Coronary artery (tissue), 2 donors: ENCODE results near the gene NR2E3.

Experiments
- DNase-seq: peaks from one replicate; pipeline ENCODE4 v3.0.0-alpha.2; 2017; ENCODE audit warnings: low spot score
- H3K27ac ChIP-seq, 2 donors: fragments of 200-600 bp; sonication (generic); one replicate each; pipeline ENCODE4 v1.5.1; 2016 to 2019
- H3K4me3 ChIP-seq: fragments of 200-600 bp; sonication (generic); 2 replicates; pipeline ENCODE4 v1.5.1; 2016; ENCODE audit warnings: mild to moderate bottlenecking, moderate library complexity
- TF ChIP-seq, protein P1 (sequence below): fragments of 200-600 bp; sonication (generic); IDR thresholded peaks from one replicate; pipeline ENCODE4 v1.5.1; 2019; ENCODE audit warnings: antibody characterized with exemption

The NR2E3 gene

GRCh38 chr15:71809346-71809745 lies 1.0 kb upstream of the NR2E3 start:
- H3K4me3 ChIP-seq = no peak overlapping the region
- DNase-seq = no peak
- TF ChIP-seq, protein P1, sequence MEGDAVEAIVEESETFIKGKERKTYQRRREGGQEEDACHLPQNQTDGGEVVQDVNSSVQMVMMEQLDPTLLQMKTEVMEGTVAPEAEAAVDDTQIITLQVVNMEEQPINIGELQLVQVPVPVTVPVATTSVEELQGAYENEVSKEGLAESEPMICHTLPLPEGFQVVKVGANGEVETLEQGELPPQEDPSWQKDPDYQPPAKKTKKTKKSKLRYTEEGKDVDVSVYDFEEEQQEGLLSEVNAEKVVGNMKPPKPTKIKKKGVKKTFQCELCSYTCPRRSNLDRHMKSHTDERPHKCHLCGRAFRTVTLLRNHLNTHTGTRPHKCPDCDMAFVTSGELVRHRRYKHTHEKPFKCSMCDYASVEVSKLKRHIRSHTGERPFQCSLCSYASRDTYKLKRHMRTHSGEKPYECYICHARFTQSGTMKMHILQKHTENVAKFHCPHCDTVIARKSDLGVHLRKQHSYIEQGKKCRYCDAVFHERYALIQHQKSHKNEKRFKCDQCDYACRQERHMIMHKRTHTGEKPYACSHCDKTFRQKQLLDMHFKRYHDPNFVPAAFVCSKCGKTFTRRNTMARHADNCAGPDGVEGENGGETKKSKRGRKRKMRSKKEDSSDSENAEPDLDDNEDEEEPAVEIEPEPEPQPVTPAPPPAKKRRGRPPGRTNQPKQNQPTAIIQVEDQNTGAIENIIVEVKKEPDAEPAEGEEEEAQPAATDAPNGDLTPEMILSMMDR = no peak
- no peak overlapping the region for H3K27ac ChIP-seq

GRCh38 chr15:71811036-71811736 lies 832 bp downstream of the NR2E3 start:
- DNase-seq = no peak
- H3K27ac ChIP-seq = no peak overlapping the region
- H3K4me3 ChIP-seq = no peak overlapping the region
- TF ChIP-seq, protein P1 = no peak

DNA sequence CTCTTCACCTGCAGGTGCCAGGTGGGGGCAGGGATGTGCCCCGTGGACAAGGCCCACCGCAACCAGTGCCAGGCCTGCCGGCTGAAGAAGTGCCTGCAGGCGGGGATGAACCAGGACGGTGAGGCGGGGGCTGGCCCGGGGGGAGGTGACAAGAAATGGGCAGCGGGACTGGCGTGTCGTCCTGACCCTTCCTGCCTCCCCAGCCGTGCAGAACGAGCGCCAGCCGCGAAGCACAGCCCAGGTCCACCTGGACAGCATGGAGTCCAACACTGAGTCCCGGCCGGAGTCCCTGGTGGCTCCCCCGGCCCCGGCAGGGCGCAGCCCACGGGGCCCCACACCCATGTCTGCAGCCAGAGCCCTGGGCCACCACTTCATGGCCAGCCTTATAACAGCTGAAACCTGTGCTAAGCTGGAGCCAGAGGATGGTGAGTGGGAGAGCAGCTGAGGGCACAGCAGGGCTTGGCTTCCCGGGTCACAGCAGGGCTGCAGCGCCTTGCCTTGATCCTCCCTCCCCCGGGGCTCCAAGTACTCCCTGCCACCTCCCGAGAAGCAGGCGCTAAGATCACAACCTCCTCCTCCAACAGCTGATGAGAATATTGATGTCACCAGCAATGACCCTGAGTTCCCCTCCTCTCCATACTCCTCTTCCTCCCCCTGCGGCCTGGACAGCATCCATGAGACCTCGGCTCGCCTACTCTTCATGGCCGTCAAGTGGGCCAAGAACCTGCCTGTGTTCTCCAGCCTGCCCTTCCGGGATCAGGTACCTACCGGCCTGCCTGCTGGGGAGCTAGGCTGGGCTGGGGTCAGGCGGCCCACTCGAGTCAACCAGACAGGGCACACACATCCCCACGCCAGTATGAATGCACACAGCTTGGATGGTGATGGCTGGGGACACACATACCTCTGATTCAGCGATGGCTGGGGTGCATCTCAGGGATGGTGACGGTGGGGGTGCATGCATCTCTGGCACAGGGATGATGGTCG lies 1.7 kb downstream of the NR2E3 start:
- Histone ChIP-seq H3K4me3 (no peak overlapping the region), H3K27ac (no peak overlapping the region)
- TF ChIP-seq, protein P1 = no peak
- DNase-seq = no peak

- TF ChIP-seq, protein P1 = no peak
- no peak overlapping the region for H3K27ac ChIP-seq
Measured at GRCh38 chr15:71812966-71813722, 2.8 kb downstream of the NR2E3 start.

DNA sequence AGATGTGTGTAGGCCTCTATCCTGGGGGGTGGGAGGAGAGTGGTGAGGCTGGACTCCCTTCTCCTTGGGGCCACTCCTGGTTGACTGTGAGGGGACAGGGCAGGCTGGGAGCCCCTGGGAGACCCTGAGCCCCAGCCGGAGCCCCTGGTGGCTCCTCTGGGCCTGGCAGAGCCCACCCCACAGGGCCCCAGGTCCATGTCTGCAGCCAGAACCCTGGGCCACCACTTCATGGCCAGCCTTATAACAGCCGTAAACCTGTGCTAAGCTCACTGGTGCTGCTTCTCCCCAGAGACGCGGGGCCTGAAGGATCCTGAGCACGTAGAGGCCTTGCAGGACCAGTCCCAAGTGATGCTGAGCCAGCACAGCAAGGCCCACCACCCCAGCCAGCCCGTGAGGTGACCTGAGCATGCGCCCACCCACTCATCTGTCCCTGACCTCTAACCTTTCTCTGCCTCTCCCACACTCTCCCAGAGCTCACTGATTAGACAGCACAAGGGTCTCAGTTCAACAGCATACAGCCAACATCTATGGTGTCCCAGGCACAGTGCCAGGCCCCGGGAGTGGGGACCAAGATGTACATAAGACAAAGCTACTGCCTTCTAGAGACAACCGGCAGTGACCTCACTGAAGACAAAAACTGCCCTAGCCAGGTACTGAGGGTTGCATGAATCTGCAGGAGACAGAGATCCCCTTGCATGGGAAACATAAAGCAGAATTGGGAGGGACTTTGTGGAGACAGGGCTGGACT lies 3.5 kb downstream of the NR2E3 start:
- TF ChIP-seq, protein P1 = no peak
- H3K4me3 ChIP-seq = no peak overlapping the region
- H3K27ac ChIP-seq = no peak overlapping the region
- no peak for DNase-seq

More at GRCh38 chr15:71812966-71813722, 2.8 kb downstream of the NR2E3 start:
- no peak for DNase-seq
- H3K4me3 ChIP-seq = no peak overlapping the region

DNA sequence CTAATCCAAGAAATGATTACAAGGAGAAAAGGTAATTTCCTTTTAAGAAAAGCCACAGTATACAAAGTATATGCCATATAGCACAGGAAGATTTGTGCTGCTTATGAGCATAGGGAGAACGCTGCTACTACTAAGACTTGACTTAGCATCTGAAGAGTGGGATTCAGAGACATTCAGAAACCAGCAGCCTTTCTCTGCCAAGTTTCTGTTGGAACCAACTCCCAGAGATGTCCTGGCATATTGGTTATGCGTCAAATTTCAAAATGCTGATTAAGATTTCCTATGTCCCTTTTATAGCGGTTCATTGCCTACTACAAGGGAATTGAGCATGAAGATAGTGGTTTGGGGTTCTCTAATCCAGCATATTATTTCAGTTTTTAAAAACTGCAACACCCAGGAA lies 4.9 kb downstream of the NR2E3 start:
- Histone ChIP-seq H3K27ac (no peak overlapping the region), H3K4me3 (no peak overlapping the region)
- TF ChIP-seq, protein P1 = no peak
- DNase-seq = no peak
